Right renal cortex interstitium (tissue), 3 donors: ENCODE results near the gene MSH5. TPM values are rescaled to one million over a fixed set of nuclear protein-coding genes. Genes with fewer than 3 reads are reported as not detected.

Experiments used
- DNase-seq, 3 donors: peaks; one replicate each; pipeline ENCODE4 v3.0.0-alpha.2; 2013; ENCODE audit warnings: low read depth in 3 of 3, low spot score in 2 of 3
- polyA plus RNA-seq, 3 donors: library from polyadenylated mRNA; unstranded; fragments of 120-200 nt; gene quantifications; one replicate each; pipeline ENCODE4 v1.2.1, GENCODE V29; 2013; ENCODE audit not compliant: insufficient read length in 3 of 3

The MSH5 gene
- polyA plus RNA-seq, 3 donors = 13.8 to 16.7 (median 15.3) TPM

- DNase-seq = no peak
Measured at GRCh38 chr6:31728767-31729514, 10.9 kb upstream of the MSH5 start, which contains the start of gene DDAH2. TSS of gene DDAH2 (minus strand) at chr6:31729299. CDS start at chr6:31729161, 138 bp downstream.

GRCh38 chr6:31729515-31729978, 10.3 kb upstream of the MSH5 start:
- DNase-seq = peak; percentile 86 to 89 (median 89)

GRCh38 chr6:31729979-31730630, 9.7 kb upstream of the MSH5 start:
- DNase-seq = peak; percentile 62 to 89 (median 88)

- DNase-seq = no peak
Measured at GRCh38 chr6:31730631-31731086, 9.1 kb upstream of the MSH5 start.

- no peak for DNase-seq
Measured at GRCh38 chr6:31732029-31732428, 7.8 kb upstream of the MSH5 start.

- no peak for DNase-seq
Measured at GRCh38 chr6:31733734-31734133, 6.1 kb upstream of the MSH5 start.

- no peak for DNase-seq
Measured at GRCh38 chr6:31734247-31734820, 5.5 kb upstream of the MSH5 start.

GRCh38 chr6:31734821-31735406, 4.9 kb upstream of the MSH5 start:
- DNase-seq = no peak

- DNase-seq = peak in 2 of 3 donors; percentile 60 to 73
Measured at GRCh38 chr6:31736021-31736767, 3.6 kb upstream of the MSH5 start, which contains the start of gene CLIC1. TSS of gene CLIC1 (minus strand) at chr6:31736530. CDS start at chr6:31736300, 230 bp downstream.

- no peak for DNase-seq
Measured at GRCh38 chr6:31736768-31737314, 3.0 kb upstream of the MSH5 start.

GRCh38 chr6:31737315-31737990, 2.4 kb upstream of the MSH5 start:
- DNase-seq = peak in 2 of 3 donors; percentile 54 to 61

GRCh38 chr6:31737991-31738979, 1.5 kb upstream of the MSH5 start:
- peak in 2 of 3 donors; percentile 45 to 74 for DNase-seq

- DNase-seq = peak in 1 of 3 donors; percentile 44
Measured at GRCh38 chr6:31740397-31741223, 805 bp downstream of the MSH5 start.

GRCh38 chr6:31741815-31742214, 2.0 kb downstream of the MSH5 start:
- no peak for DNase-seq

- DNase-seq = no peak
Measured at GRCh38 chr6:31742894-31743293, 3.1 kb downstream of the MSH5 start.

GRCh38 chr6:31744422-31744821, 4.6 kb downstream of the MSH5 start:
- no peak for DNase-seq

GRCh38 chr6:31749301-31750036, 9.7 kb downstream of the MSH5 start:
- DNase-seq = no peak
